ENCODE measurements around the gene NAGA.

DNA sequence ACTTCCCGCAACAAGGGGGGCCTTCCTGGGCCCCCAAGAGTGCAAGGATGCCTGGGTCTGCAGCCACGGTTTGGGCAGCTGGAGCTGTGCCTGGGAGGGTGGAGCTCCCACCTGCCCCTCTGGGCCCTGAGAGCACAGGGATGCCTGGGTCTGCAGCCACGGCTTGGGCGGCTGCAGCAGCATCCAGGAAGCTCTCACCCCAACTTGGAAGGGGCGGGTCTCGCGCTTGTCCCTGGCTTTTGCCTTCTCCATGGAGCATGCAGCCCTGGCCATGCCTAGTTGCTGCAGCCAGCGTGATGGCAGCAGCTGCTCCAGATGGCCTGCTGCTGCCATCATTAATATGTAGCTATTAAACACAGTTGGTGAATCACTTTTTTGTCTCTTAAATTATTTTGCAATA, 35.4 kb downstream of the NAGA start:
- TF ChIP-seq CTCF (IDR thresholded peaks at IDR 0.05; ENCODE audit: insufficient read depth, low read length, poor library complexity, severe bottlenecking) (no peak), EZH2phosphoT487 (conservative IDR thresholded peaks at IDR 0.05; ENCODE audit: low read length) (no peak)
